Upper lobe of right lung (tissue), 1 donor: ENCODE data around the gene SLC35E2B. TPM values are rescaled to one million over a fixed set of nuclear protein-coding genes. Genes with fewer than 3 reads are reported as not detected.

Source experiments
- ATAC-seq: fragments of 200-7000 bp; cut with Tn5 transposase; one replicate; pipeline ENCODE4 v1.9.1; 2020; ENCODE audit warnings: mild to moderate bottlenecking, moderate library complexity
- DNase-seq: peaks from one replicate; pipeline ENCODE4 v3.0.0-alpha.2; 2020
- H3K27ac ChIP-seq: fragments of 200-600 bp; one replicate; pipeline ENCODE4 v1.8.0; 2022
- H3K27me3 ChIP-seq: fragments of 200-600 bp; one replicate; pipeline ENCODE4 v1.8.0; 2022; ENCODE audit warnings: mild to moderate bottlenecking
- H3K36me3 ChIP-seq: fragments of 200-600 bp; one replicate; pipeline ENCODE4 v1.8.0; 2022
- H3K4me1 ChIP-seq: fragments of 200-600 bp; one replicate; pipeline ENCODE4 v1.8.0; 2022
- H3K4me3 ChIP-seq: fragments of 200-600 bp; one replicate; pipeline ENCODE4 v1.8.0; 2022; ENCODE audit warnings: mild to moderate bottlenecking
- H3K9me3 ChIP-seq: fragments of 200-600 bp; one replicate; pipeline ENCODE4 v1.8.0; 2022
- CTCF ChIP-seq: fragments of 200-600 bp; IDR thresholded peaks from one replicate; pipeline ENCODE4 v1.8.0; 2022; ENCODE audit warnings: antibody characterized with exemption
- intact Hi-C: fragments of 100-400 bp; cut with DNase I; formaldehyde crosslinking; loops from one replicate; pipeline ENCODE4 v1.11.0; 2022
- total RNA-seq: library from RNA; stranded (reverse); fragmentation: NEBNext Ultra II Directional; extraction: Animal tissue kit (Norgen Biotek cat#: 25700); gene quantifications from one replicate; pipeline ENCODE4 v1.2.1, GENCODE V29; 2021
- donor health status: DM: no; HTN: yes; CAD: no; lungs with severe emphysema.

The SLC35E2B gene
- total RNA-seq, 1 donor from 2014 or later, result 49.8 TPM

- H3K36me3 ChIP-seq, result peaks cover 7% of the 10 kb centered on the region
- DNase-seq, result peak; percentile 63
These were observed 66.1 kb downstream of the SLC35E2B start for GRCh38 chr1:1626207-1627141.

GRCh38 chr1:1625824-1626206, 66.8 kb downstream of the SLC35E2B start:
- no peak for TF ChIP-seq CTCF
- Histone ChIP-seq H3K4me1 (no peaks in the 10 kb centered on the region), H3K27ac (no peak overlapping the region), H3K9me3 (no peaks in the 10 kb centered on the region), H3K36me3 (peaks cover 7% of the 10 kb centered on the region), H3K4me3 (no peak overlapping the region), H3K27me3 (peaks cover 3% of the 10 kb centered on the region)
- intact Hi-C loops, result no loop called here
- DNase-seq (no peak), ATAC-seq (no peak)

More at GRCh38 chr1:1626207-1627141, 66.1 kb downstream of the SLC35E2B start:
- intact Hi-C loops, result no loop called here
- Histone ChIP-seq H3K4me1 (no peaks in the 10 kb centered on the region), H3K4me3 (no peak overlapping the region), H3K9me3 (no peaks in the 10 kb centered on the region), H3K27me3 (peaks cover 7% of the 10 kb centered on the region), H3K27ac (no peak overlapping the region)
- ATAC-seq, result no peak
- TF ChIP-seq CTCF, result no peak

GRCh38 chr1:1625404-1625775, 67.2 kb downstream of the SLC35E2B start:
- no peak overlapping the region for H3K27ac ChIP-seq
- intact Hi-C loops, result no loop called here
- DNase-seq, result peak; percentile 64

GRCh38 chr1:1624443-1625403, 67.9 kb downstream of the SLC35E2B start:
- ATAC-seq, result no peak
- Histone ChIP-seq H3K27ac (no peak overlapping the region), H3K4me1 (no peaks in the 10 kb centered on the region), H3K36me3 (peaks cover 7% of the 10 kb centered on the region), H3K9me3 (no peaks in the 10 kb centered on the region), H3K27me3 (no peaks in the 10 kb centered on the region), H3K4me3 (no peak overlapping the region)
- DNase-seq, result no peak
- no peak for TF ChIP-seq CTCF
- intact Hi-C loops, result no loop called here

More at GRCh38 chr1:1625404-1625775, 67.2 kb downstream of the SLC35E2B start:
- TF ChIP-seq CTCF, result no peak
- Histone ChIP-seq H3K4me1 (no peaks in the 10 kb centered on the region), H3K4me3 (no peak overlapping the region), H3K27me3 (no peaks in the 10 kb centered on the region), H3K9me3 (no peaks in the 10 kb centered on the region), H3K36me3 (peaks cover 7% of the 10 kb centered on the region)
- ATAC-seq, result no peak

- no peak for TF ChIP-seq CTCF
- Histone ChIP-seq H3K4me1 (no peaks in the 10 kb centered on the region), H3K9me3 (no peaks in the 10 kb centered on the region), H3K36me3 (peaks cover 7% of the 10 kb centered on the region), H3K27me3 (no peaks in the 10 kb centered on the region), H3K4me3 (no peak overlapping the region), H3K27ac (no peak overlapping the region)
- intact Hi-C loops, result no loop called here
- ATAC-seq, result no peak
- DNase-seq, result peak; percentile 64
These were observed 68.8 kb downstream of the SLC35E2B start for GRCh38 chr1:1623631-1624442.
